Prostate gland (tissue), 2 donors: ENCODE data around the gene TMEM198.

Source experiments
- POLR2A ChIP-seq: fragments of 450-650 bp; IDR thresholded peaks from one replicate; pipeline ENCODE4 v1.6.1; 2016; ENCODE audit warnings: antibody characterized with exemption, mild to moderate bottlenecking
- TF ChIP-seq, protein P1 (sequence below), 4 experiments: fragments of 200-600 bp in 2 of 4; fragments of 450-650 bp in 2 of 4; sonication (generic) in 2 of 4; IDR thresholded peaks; 1 replicate in 3 of 4; 2 replicates in 1 of 4; pipeline ENCODE4 v1.5.1; 2016 to 2019; ENCODE audit warnings: antibody characterized with exemption in 4 of 4, mild to moderate bottlenecking in 2 of 4, moderate library complexity in 2 of 4

DNA sequence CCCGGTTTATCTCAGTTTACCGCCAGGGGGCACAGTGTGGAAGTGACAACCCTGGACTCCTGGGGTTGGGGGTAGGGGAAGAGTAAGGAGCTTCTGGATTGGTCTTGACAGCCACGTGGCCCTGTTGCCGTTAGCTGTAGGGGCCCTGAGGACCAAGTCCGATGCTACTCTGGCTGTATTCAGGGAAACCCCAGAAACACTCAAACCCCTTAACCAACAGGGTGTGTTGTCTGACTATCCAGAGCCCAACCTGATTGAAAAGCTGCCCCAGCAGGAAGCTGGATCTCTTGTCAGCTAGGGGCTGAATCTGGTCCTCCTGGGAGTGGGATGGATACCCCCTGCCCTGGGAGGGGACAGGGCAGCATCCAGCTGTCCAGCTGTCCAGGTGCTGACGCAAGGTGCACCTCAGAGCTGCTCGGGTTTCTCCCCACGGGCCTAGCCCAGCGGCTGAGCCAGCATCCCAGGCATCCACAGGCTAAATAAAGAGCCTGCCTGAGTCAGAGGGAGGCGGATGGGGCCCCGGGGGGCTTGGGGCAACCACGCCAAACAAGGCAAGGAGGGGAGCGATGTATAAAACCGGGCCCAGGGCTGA is 48.2 kb upstream of the TMEM198 start:
- no peak for TF ChIP-seq POLR2A
- TF ChIP-seq, protein P1, sequence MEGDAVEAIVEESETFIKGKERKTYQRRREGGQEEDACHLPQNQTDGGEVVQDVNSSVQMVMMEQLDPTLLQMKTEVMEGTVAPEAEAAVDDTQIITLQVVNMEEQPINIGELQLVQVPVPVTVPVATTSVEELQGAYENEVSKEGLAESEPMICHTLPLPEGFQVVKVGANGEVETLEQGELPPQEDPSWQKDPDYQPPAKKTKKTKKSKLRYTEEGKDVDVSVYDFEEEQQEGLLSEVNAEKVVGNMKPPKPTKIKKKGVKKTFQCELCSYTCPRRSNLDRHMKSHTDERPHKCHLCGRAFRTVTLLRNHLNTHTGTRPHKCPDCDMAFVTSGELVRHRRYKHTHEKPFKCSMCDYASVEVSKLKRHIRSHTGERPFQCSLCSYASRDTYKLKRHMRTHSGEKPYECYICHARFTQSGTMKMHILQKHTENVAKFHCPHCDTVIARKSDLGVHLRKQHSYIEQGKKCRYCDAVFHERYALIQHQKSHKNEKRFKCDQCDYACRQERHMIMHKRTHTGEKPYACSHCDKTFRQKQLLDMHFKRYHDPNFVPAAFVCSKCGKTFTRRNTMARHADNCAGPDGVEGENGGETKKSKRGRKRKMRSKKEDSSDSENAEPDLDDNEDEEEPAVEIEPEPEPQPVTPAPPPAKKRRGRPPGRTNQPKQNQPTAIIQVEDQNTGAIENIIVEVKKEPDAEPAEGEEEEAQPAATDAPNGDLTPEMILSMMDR (IDR thresholded peaks at IDR 0.05): peak in 3 of 4 experiments; percentile 43 to 51 (median 44)
